ENCODE measurements around the gene DOK5. TPM values are rescaled to one million over a fixed set of nuclear protein-coding genes. Genes with fewer than 3 reads are reported as not detected.

The DOK5 gene
- total RNA-seq, 2 experiments from 2014 or later: not detected

DNA sequence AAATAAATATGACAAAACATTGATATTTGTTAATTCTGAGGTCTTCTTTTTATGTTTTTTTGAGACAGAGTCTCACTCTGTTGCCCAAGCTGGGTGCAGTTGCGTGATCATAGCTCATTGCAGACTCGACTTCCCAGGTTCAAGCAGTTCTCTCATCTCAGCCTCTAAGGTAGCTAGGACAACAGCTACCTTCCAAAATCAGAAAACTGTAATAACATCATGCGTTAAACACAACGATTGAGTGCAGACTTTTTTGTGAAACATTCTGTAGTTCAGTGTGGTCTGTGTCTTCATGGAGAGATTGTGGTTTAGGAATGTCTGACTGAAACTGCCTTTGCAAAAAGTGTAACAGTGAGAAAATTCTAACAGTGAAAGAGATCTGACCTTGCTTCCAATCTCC is 16.1 kb upstream of the DOK5 start:
- Histone ChIP-seq H3K27ac (ENCODE audit: low read depth in 1 of 2, low read length in 2 of 2) (no peak overlapping the region), H3K27me3 (ENCODE audit: control insufficient read depth in 1 of 2, insufficient read depth in 2 of 2, low read length in 2 of 2) (no peaks in the 10 kb centered on the region), H3K9me3 (ENCODE audit: control insufficient read depth in 1 of 2, insufficient read depth in 1 of 2, low read length in 2 of 2) (no peaks in the 10 kb centered on the region), H3K36me3 (ENCODE audit: insufficient read depth, low read length) (no peaks in the 10 kb centered on the region), H3K4me1 (ENCODE audit: insufficient read depth, low read length) (no peaks in the 10 kb centered on the region), H3K4me3 (ENCODE audit: low read length) (no peak overlapping the region)
- no peaks in the 10 kb centered on the region for H3K4me1 Mint-ChIP-seq (ENCODE audit: low read depth)
- H3K27me3 Mint-ChIP-seq: peaks cover 7% of the 10 kb centered on the region
- ATAC-seq (ENCODE audit: poor library complexity): no peak
- DNase-seq: no peak
- H3K4me3 Mint-ChIP-seq: no peak overlapping the region
- peaks cover 2% of the 10 kb centered on the region for H3K9me3 Mint-ChIP-seq
- H3K36me3 Mint-ChIP-seq (ENCODE audit: low read depth): no peaks in the 10 kb centered on the region
- TF ChIP-seq, protein P1, sequence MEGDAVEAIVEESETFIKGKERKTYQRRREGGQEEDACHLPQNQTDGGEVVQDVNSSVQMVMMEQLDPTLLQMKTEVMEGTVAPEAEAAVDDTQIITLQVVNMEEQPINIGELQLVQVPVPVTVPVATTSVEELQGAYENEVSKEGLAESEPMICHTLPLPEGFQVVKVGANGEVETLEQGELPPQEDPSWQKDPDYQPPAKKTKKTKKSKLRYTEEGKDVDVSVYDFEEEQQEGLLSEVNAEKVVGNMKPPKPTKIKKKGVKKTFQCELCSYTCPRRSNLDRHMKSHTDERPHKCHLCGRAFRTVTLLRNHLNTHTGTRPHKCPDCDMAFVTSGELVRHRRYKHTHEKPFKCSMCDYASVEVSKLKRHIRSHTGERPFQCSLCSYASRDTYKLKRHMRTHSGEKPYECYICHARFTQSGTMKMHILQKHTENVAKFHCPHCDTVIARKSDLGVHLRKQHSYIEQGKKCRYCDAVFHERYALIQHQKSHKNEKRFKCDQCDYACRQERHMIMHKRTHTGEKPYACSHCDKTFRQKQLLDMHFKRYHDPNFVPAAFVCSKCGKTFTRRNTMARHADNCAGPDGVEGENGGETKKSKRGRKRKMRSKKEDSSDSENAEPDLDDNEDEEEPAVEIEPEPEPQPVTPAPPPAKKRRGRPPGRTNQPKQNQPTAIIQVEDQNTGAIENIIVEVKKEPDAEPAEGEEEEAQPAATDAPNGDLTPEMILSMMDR (IDR thresholded peaks at IDR 0.05): no peak
- ChIA-PET CTCF (no interaction called here), POLR2A (no interaction called here)
- no peak overlapping the region for H3K27ac Mint-ChIP-seq
- intact Hi-C loops (cut with DNase I, micrococcal nuclease): no loop called here

GRCh38 chr20:54464003-54464402 is 11.4 kb upstream of the DOK5 start:
- Mint-ChIP-seq H3K4me3 (no peak overlapping the region), H3K27ac (no peak overlapping the region), H3K27me3 (no peaks in the 10 kb centered on the region), H3K9me3 (peaks cover 2% of the 10 kb centered on the region), H3K4me1 (ENCODE audit: low read depth) (no peaks in the 10 kb centered on the region), H3K36me3 (ENCODE audit: low read depth) (no peaks in the 10 kb centered on the region)
- Histone ChIP-seq H3K9me3 (ENCODE audit: control insufficient read depth in 1 of 2, insufficient read depth in 1 of 2, low read length in 2 of 2) (no peaks in the 10 kb centered on the region), H3K36me3 (ENCODE audit: insufficient read depth, low read length) (no peaks in the 10 kb centered on the region), H3K27me3 (ENCODE audit: control insufficient read depth in 1 of 2, insufficient read depth in 2 of 2, low read length in 2 of 2) (no peaks in the 10 kb centered on the region), H3K4me3 (ENCODE audit: low read length) (no peak overlapping the region), H3K27ac (ENCODE audit: low read depth in 1 of 2, low read length in 2 of 2) (no peak overlapping the region), H3K4me1 (ENCODE audit: insufficient read depth, low read length) (no peaks in the 10 kb centered on the region)
- ATAC-seq (ENCODE audit: poor library complexity) (no peak), DNase-seq (no peak)
- TF ChIP-seq, protein P1 (IDR thresholded peaks at IDR 0.05): no peak
- CTCF ChIA-PET: no interaction called here
- intact Hi-C loops (cut with DNase I, micrococcal nuclease): no loop called here
- POLR2A ChIA-PET: no interaction called here

- Mint-ChIP-seq H3K27me3 (no peaks in the 10 kb centered on the region), H3K9me3 (no peaks in the 10 kb centered on the region)
- ATAC-seq (ENCODE audit: poor library complexity): no peak
Observed at GRCh38 chr20:54466127-54466526, 9.3 kb upstream of the DOK5 start.

More at GRCh38 chr20:54466127-54466526, 9.3 kb upstream of the DOK5 start:
- intact Hi-C loops (cut with DNase I, micrococcal nuclease): no loop called here
- DNase-seq: no peak
- Mint-ChIP-seq H3K4me1 (ENCODE audit: low read depth) (no peaks in the 10 kb centered on the region), H3K27ac (no peak overlapping the region), H3K4me3 (no peak overlapping the region), H3K36me3 (ENCODE audit: low read depth) (no peaks in the 10 kb centered on the region)
- peaks cover 0 to 1% of the 10 kb centered on the region in 2 experiments for H3K9me3 ChIP-seq (ENCODE audit: control insufficient read depth in 1 of 2, insufficient read depth in 1 of 2, low read length in 2 of 2)
- H3K27ac ChIP-seq (ENCODE audit: low read depth in 1 of 2, low read length in 2 of 2): no peak overlapping the region
- TF ChIP-seq, protein P1 (IDR thresholded peaks at IDR 0.05): no peak
- ChIA-PET POLR2A (no interaction called here), CTCF (no interaction called here)
- no peaks in the 10 kb centered on the region for H3K36me3 ChIP-seq (ENCODE audit: insufficient read depth, low read length)
- no peaks in the 10 kb centered on the region for H3K27me3 ChIP-seq (ENCODE audit: control insufficient read depth in 1 of 2, insufficient read depth in 2 of 2, low read length in 2 of 2)
- no peak overlapping the region for H3K4me3 ChIP-seq (ENCODE audit: low read length)
- H3K4me1 ChIP-seq (ENCODE audit: insufficient read depth, low read length): no peaks in the 10 kb centered on the region
